NCI-H187 (cell line): Measurements from ENCODE around the gene CDH18.

Experiments
- DNase-seq, 2 experiments: peaks; one replicate each; lab custom pipeline; 2025; lab: John Stamatoyannopoulos, UW

Gene CDH18

GRCh38 chr5:19584131-19584530 lies 403.9 kb downstream of the CDH18 start:
- no peak for DNase-seq

- no peak for DNase-seq
Observed at GRCh38 chr5:19577882-19578281, 410.1 kb downstream of the CDH18 start.

- DNase-seq, result no peak
Observed at GRCh38 chr5:19568004-19568403, 420.0 kb downstream of the CDH18 start.

- DNase-seq, result no peak
Observed at GRCh38 chr5:19565466-19565865, 422.5 kb downstream of the CDH18 start.

GRCh38 chr5:19564036-19564435 lies 424.0 kb downstream of the CDH18 start:
- DNase-seq, result no peak

GRCh38 chr5:19555876-19556275 lies 432.1 kb downstream of the CDH18 start:
- no peak for DNase-seq

GRCh38 chr5:19555436-19555835 lies 432.6 kb downstream of the CDH18 start:
- no peak for DNase-seq

- no peak for DNase-seq
Observed at GRCh38 chr5:19554524-19554923, 433.5 kb downstream of the CDH18 start.

GRCh38 chr5:19547640-19548039 lies 440.4 kb downstream of the CDH18 start:
- DNase-seq, result no peak

- DNase-seq, result no peak
Observed at GRCh38 chr5:19546521-19546920, 441.5 kb downstream of the CDH18 start.

GRCh38 chr5:19538607-19539006 lies 449.4 kb downstream of the CDH18 start:
- DNase-seq, result no peak

GRCh38 chr5:19536387-19536786 lies 451.6 kb downstream of the CDH18 start:
- no peak for DNase-seq

- no peak for DNase-seq
Observed at GRCh38 chr5:19534751-19535150, 453.2 kb downstream of the CDH18 start.

- no peak for DNase-seq
Observed at GRCh38 chr5:19532936-19533335, 455.1 kb downstream of the CDH18 start.

GRCh38 chr5:19531374-19531952 lies 456.5 kb downstream of the CDH18 start:
- no peak for DNase-seq

- DNase-seq, result no peak
Observed at GRCh38 chr5:19519448-19519847, 468.6 kb downstream of the CDH18 start.

GRCh38 chr5:19498852-19499251 lies 489.1 kb downstream of the CDH18 start:
- no peak for DNase-seq

- no peak for DNase-seq
Observed at GRCh38 chr5:19497229-19497815, 490.7 kb downstream of the CDH18 start.

- DNase-seq, result no peak
Observed at GRCh38 chr5:19496056-19496455, 491.9 kb downstream of the CDH18 start.

- DNase-seq, result no peak
Observed at GRCh38 chr5:19492861-19493260, 495.1 kb downstream of the CDH18 start.

GRCh38 chr5:19488786-19489185 lies 499.2 kb downstream of the CDH18 start:
- DNase-seq, result no peak

- no peak for DNase-seq
Observed at GRCh38 chr5:19487480-19487879, 500.5 kb downstream of the CDH18 start.

GRCh38 chr5:19479562-19479961 lies 508.4 kb downstream of the CDH18 start:
- no peak for DNase-seq

GRCh38 chr5:19462019-19462418 lies 526.0 kb downstream of the CDH18 start:
- DNase-seq, result no peak
